ENCODE data around the gene CORO7.

Gene CORO7

DNA sequence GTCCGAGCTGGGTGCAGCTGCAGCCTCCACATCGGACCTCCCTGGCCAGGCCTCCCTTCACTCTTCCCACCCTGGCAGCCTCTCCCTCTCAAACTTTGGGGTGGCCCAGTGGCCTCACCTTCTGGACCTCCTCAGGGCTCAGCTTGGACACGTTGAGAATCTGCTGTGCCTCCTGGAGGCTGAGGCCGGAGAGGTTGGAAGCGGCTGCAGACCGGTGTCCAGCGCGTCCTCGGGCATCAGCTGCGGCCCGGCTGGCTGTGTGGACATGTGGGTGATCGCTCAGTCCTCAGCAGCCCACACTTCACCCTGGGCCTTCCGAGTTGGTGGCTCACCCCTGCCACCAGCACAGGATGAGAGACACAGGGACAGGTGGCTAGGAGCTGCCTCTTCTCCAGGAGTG, 75.1 kb downstream of the CORO7 start:
- no peak overlapping the region for H3K27ac ChIP-seq
- TF ChIP-seq, protein P1, sequence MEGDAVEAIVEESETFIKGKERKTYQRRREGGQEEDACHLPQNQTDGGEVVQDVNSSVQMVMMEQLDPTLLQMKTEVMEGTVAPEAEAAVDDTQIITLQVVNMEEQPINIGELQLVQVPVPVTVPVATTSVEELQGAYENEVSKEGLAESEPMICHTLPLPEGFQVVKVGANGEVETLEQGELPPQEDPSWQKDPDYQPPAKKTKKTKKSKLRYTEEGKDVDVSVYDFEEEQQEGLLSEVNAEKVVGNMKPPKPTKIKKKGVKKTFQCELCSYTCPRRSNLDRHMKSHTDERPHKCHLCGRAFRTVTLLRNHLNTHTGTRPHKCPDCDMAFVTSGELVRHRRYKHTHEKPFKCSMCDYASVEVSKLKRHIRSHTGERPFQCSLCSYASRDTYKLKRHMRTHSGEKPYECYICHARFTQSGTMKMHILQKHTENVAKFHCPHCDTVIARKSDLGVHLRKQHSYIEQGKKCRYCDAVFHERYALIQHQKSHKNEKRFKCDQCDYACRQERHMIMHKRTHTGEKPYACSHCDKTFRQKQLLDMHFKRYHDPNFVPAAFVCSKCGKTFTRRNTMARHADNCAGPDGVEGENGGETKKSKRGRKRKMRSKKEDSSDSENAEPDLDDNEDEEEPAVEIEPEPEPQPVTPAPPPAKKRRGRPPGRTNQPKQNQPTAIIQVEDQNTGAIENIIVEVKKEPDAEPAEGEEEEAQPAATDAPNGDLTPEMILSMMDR (IDR thresholded peaks at IDR 0.05): no peak
- TF ChIP-seq ZFX (IDR thresholded peaks at IDR 0.05; ENCODE audit: borderline replicate concordance): no peak

- H3K27ac ChIP-seq: no peak overlapping the region
These were observed 76.0 kb downstream of the CORO7 start for GRCh38 chr16:4340443-4340842.

GRCh38 chr16:4339909-4340308, 76.5 kb downstream of the CORO7 start:
- no peak for TF ChIP-seq ZFX (IDR thresholded peaks at IDR 0.05; ENCODE audit: borderline replicate concordance)
- TF ChIP-seq, protein P1 (IDR thresholded peaks at IDR 0.05): no peak
- no peak overlapping the region for H3K27ac ChIP-seq

More at GRCh38 chr16:4340443-4340842, 76.0 kb downstream of the CORO7 start:
- TF ChIP-seq, protein P1 (IDR thresholded peaks at IDR 0.05): no peak

DNA sequence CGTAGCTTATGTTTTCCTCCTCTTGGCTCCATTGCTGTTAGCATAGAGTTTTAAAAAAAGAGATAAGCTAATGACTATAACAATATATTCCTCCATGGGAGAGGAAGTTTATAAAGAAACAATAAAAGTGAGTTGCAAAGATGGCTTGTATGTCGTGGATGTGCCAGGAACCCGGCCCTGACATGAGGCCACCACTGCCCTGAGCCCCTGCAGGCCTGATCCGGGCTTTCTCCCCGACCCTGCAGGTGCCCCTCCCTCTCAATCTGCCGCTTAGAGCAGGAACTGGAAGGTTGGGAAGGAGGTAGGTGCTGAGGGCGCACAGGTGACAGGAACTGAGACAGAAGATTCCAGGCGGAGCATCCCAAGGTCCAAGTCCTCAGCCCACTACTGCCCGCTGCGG, 76.9 kb downstream of the CORO7 start:
- TF ChIP-seq, protein P1 (IDR thresholded peaks at IDR 0.05): no peak
- no peak for TF ChIP-seq ZFX (IDR thresholded peaks at IDR 0.05; ENCODE audit: borderline replicate concordance)
- H3K27ac ChIP-seq: no peak overlapping the region

GRCh38 chr16:4338712-4339299, 77.6 kb downstream of the CORO7 start:
- no peak overlapping the region for H3K27ac ChIP-seq
- TF ChIP-seq, protein P1 (IDR thresholded peaks at IDR 0.05): no peak
- no peak for TF ChIP-seq ZFX (IDR thresholded peaks at IDR 0.05; ENCODE audit: borderline replicate concordance)

DNA sequence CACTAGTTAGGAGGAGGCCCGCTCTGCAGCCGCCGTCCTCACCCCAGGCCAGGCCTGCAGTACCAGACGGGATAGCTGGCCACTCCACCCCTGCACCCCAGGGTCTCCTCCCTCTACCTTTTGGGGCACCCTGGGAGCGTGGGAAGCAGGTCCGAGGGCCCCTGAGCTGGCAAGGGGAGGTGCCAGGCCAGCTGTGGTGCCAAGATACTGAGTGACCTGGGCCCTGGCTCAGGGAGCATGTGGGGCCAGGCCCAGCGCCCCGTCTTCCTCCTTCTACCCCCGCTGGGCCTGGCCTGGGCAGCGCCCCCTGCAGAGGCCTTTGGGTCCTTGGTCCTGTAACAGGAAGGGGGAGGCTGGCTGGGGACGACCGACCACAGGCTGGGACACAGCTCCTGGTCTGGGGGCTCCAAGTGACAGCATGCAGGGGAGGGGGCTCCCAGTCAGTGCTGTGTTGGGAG, 78.2 kb downstream of the CORO7 start:
- no peak for TF ChIP-seq ZFX (IDR thresholded peaks at IDR 0.05; ENCODE audit: borderline replicate concordance)
- TF ChIP-seq, protein P1 (IDR thresholded peaks at IDR 0.05): no peak
- H3K27ac ChIP-seq: no peak overlapping the region

- no peak for TF ChIP-seq ZFX (IDR thresholded peaks at IDR 0.05; ENCODE audit: borderline replicate concordance)
- TF ChIP-seq, protein P1 (IDR thresholded peaks at IDR 0.05): no peak
- no peak overlapping the region for H3K27ac ChIP-seq
These were observed 78.8 kb downstream of the CORO7 start for GRCh38 chr16:4337540-4338088.
